K562 (cell line): ENCODE results near the gene VPS16. TPM values are rescaled to one million over a fixed set of nuclear protein-coding genes. Genes with fewer than 3 reads are reported as not detected.

Experiments used
- ATAC-seq: fragments of 200-7000 bp; cut with Tn5 transposase; 3 replicates; pipeline ENCODE4 v1.9.1; 2020; ENCODE audit warnings: moderate library complexity
- BruUV-seq: library from RNA; stranded (reverse); fragments of 400-500 nt; replicated peaks from 2 replicates; lab custom pipeline; 2021; lab: Mats Ljungman, UMichigan
- CTCF ChIA-PET: fragments of 300-600 bp; formaldehyde crosslinking; extraction: SDS; loops from one replicate; lab custom pipeline; 2021; ENCODE audit warnings: low intra/inter-chr PET ratio; lab: Yijun Ruan, JAX
- POLR2A ChIA-PET: fragments of 300-600, 350-650 bp; sonication (Branson Sonifier 250); formaldehyde crosslinking; extraction: SDS; loops from one replicate; lab custom pipeline; 2021; ENCODE audit warnings: antibody characterized with exemption, inconsistent platforms; lab: Yijun Ruan, JAX
- DNase-seq, 4 experiments: peaks; one replicate each; pipeline versions ENCODE4 v3.0.0 to v3.0.0-alpha.2; 2011 to 2018; ENCODE audit warnings: low spot score in 3 of 4, mixed read lengths in 3 of 4; ENCODE audit errors: extremely low read depth in 1 of 4
- FAIRE-seq: peaks from 2 replicates; lab custom pipeline; 2011; peaks lifted over from hg19 to GRCh38; lab: Jason Lieb, UNC
- H2AFZ ChIP-seq: 2 replicates; pipeline ENCODE4 v1.6.0; 2011; ENCODE audit warnings: low read depth, low read length, control low read depth, inconsistent platforms
- H3K27ac ChIP-seq: fragments of 200-600 bp; 3 replicates; pipeline ENCODE4 v1.8.0; 2011; ENCODE audit warnings: low read depth, mild to moderate bottlenecking, control low read depth, inconsistent platforms, low read length, moderate library complexity, mixed read lengths; ENCODE audit errors: extremely low read depth
- H3K27me3 ChIP-seq, 2 experiments: fragments of 300-600 bp in 1 of 2; 2 replicates in 1 of 2; 3 replicates in 1 of 2; pipeline versions ENCODE4 v1.6.0 to v1.8.0; 2011; ENCODE audit warnings: inconsistent platforms in 2 of 2, low read length in 2 of 2, mild to moderate bottlenecking in 1 of 2, mixed read lengths in 1 of 2, moderate library complexity in 1 of 2; ENCODE audit not compliant: control insufficient read depth in 2 of 2, insufficient read depth in 2 of 2
- H3K36me3 ChIP-seq: fragments of 300-600 bp; 3 replicates; pipeline ENCODE4 v1.8.0; 2011; ENCODE audit warnings: mild to moderate bottlenecking, low read length, inconsistent platforms; ENCODE audit not compliant: control insufficient read depth, insufficient read depth
- H3K4me1 ChIP-seq, 2 experiments: fragments of 200-600 bp in 1 of 2; replicated peaks in 1 of 2; 2 replicates in 1 of 2; 3 replicates in 1 of 2; pipeline versions ENCODE4 v1.5.1 to v1.8.0; 2011; ENCODE audit warnings: inconsistent platforms in 2 of 2, low read length in 2 of 2, mild to moderate bottlenecking in 1 of 2, mixed read lengths in 1 of 2, moderate library complexity in 1 of 2; ENCODE audit not compliant: control insufficient read depth in 2 of 2, insufficient read depth in 2 of 2
- H3K4me2 ChIP-seq: 2 replicates; pipeline ENCODE4 v1.6.1; 2011; ENCODE audit warnings: low read length, control low read depth, inconsistent platforms, mixed read lengths; ENCODE audit not compliant: insufficient read depth
- H3K4me3 ChIP-seq: fragments of 200-600 bp; sonication (generic), shearing (Covaris generic); 2 replicates; pipeline ENCODE4 v1.5.1; 2016; ENCODE audit warnings: control low read depth, inconsistent platforms
- H3K79me2 ChIP-seq: fragments of 200-600 bp; 3 replicates; pipeline ENCODE4 v1.8.0; 2011; ENCODE audit warnings: low read length, inconsistent platforms; ENCODE audit not compliant: control insufficient read depth, insufficient read depth
- H3K9ac ChIP-seq, 2 experiments: 2 replicates each; pipeline versions ENCODE4 v1.6.0 to v1.6.1; 2011; ENCODE audit warnings: low read depth in 2 of 2, low read length in 2 of 2, control low read depth in 1 of 2, inconsistent platforms in 1 of 2, mild to moderate bottlenecking in 1 of 2, mixed read lengths in 1 of 2; ENCODE audit not compliant: insufficient read depth in 1 of 2
- H3K9me1 ChIP-seq: one replicate; pipeline ENCODE4 v1.6.0; 2011; ENCODE audit warnings: inconsistent platforms, mild to moderate bottlenecking, low read length, moderate library complexity; ENCODE audit not compliant: control insufficient read depth, insufficient read depth
- H3K9me3 ChIP-seq: replicated peaks from 2 replicates; pipeline ENCODE4 v1.5.1; 2011; ENCODE audit warnings: low read depth, low read length, inconsistent platforms; ENCODE audit not compliant: control insufficient read depth, insufficient read depth
- H4K20me1 ChIP-seq: replicated peaks from 2 replicates; pipeline ENCODE4 v1.6.1; 2011; ENCODE audit warnings: low read length, inconsistent platforms, mixed read lengths; ENCODE audit not compliant: control insufficient read depth, insufficient read depth
- BRF1 ChIP-seq: IDR thresholded peaks from 3 replicates; pipeline ENCODE4 v1.6.1; 2011; ENCODE audit warnings: borderline replicate concordance, mild to moderate bottlenecking; ENCODE audit not compliant: insufficient read length; ENCODE audit errors: extremely low read depth
- C11orf30 ChIP-seq: fragments of 450-650 bp; IDR thresholded peaks from 2 replicates; pipeline ENCODE4 v1.6.1; 2016; ENCODE audit warnings: low read depth, mild to moderate bottlenecking
- CBX3 ChIP-seq, 2 experiments: IDR thresholded peaks; 1 replicate in 1 of 2; 2 replicates in 1 of 2; pipeline ENCODE4 v1.6.1; 2012; ENCODE audit warnings: inconsistent platforms in 2 of 2, low read length in 2 of 2, borderline replicate concordance in 1 of 2, control low read depth in 1 of 2
- CHD1 ChIP-seq: fragments of 200-600 bp; sonication (generic); IDR thresholded peaks from one replicate; pipeline ENCODE4 v1.6.1; 2012; ENCODE audit warnings: mild to moderate bottlenecking, moderate library complexity, low read length, inconsistent platforms
- EP300 ChIP-seq: IDR thresholded peaks from 2 replicates; pipeline ENCODE4 v1.6.1; 2012; ENCODE audit warnings: low read length, improper control_type of control experiment
- MAFG ChIP-seq: fragments of 450-650 bp; conservative IDR thresholded peaks from 2 replicates; pipeline ENCODE4 v1.6.1; 2016; ENCODE audit warnings: missing genetic modification characterization, missing compliant biosample characterization
- NR4A1 ChIP-seq, 2 experiments: fragments of 250-450 bp in 1 of 2; fragments of 450-650 bp in 1 of 2; sonication (Bioruptor Pico) in 1 of 2; IDR thresholded peaks; 2 replicates each; pipeline versions ENCODE4 v1.4.0 to v1.6.1; 2016 to 2020; ENCODE audit warnings: mild to moderate bottlenecking in 2 of 2, missing compliant biosample characterization in 1 of 2, missing genetic modification characterization in 1 of 2, moderate library complexity in 1 of 2
- PTRF ChIP-seq: fragments of 450-650 bp; IDR thresholded peaks from 2 replicates; pipeline ENCODE4 v1.6.1; 2016; ENCODE audit warnings: mild to moderate bottlenecking, missing genetic modification characterization, missing compliant biosample characterization
- RBBP5 ChIP-seq: fragments of 200-600 bp; sonication (generic); IDR thresholded peaks from 2 replicates; pipeline ENCODE4 v1.6.1; 2012; ENCODE audit warnings: borderline replicate concordance, mild to moderate bottlenecking, low read length, control low read depth, inconsistent platforms; ENCODE audit not compliant: insufficient read depth, poor library complexity, severe bottlenecking
- ZEB2 ChIP-seq: fragments of 450-650 bp; IDR thresholded peaks from 2 replicates; pipeline ENCODE4 v1.6.1; 2016
- ZNF316 ChIP-seq: fragments of 450-650 bp; IDR thresholded peaks from 2 replicates; pipeline ENCODE4 v1.6.1; 2016
- ZNF75A ChIP-seq: fragments of 450-650 bp; formaldehyde crosslinking; IDR thresholded peaks from 2 replicates; pipeline ENCODE4 v1.4.0; 2020; ENCODE audit warnings: mild to moderate bottlenecking
- WGBS: fragments of 100-300 bp; shearing (Covaris generic); methylation state at CpG from one replicate; pipeline ENCODE4 v1.1.6; 2016; ENCODE audit warnings: low coverage, mixed read lengths; ENCODE audit not compliant: insufficient coverage; ENCODE audit errors: missing lambda C conversion rate; 5-methylcytosine and 5-hydroxymethylcytosine counted together
- in situ Hi-C: fragments of 300-500 bp; cut with MboI; formaldehyde crosslinking; loops from 4 replicates; pipeline ENCODE4 v1.15.0; 2018; ENCODE audit warnings: inconsistent platforms, mixed read lengths
- intact Hi-C: fragments of 100-400 bp; cut with micrococcal nuclease; formaldehyde crosslinking; loops from 2 replicates; pipeline ENCODE4 v1.14.2; 2022
- polyA plus RNA-seq, 8 experiments: library from polyadenylated mRNA; depleted of rRNA in 4 of 8; stranded (reverse) in 5 of 8; unstranded in 3 of 8; fragments of >200 nt; fragmentation: Nextera tagmentation in 2 of 8; fragmentation: Illumina TruSeq in 1 of 8; extraction: Ambion mirVana in 2 of 8; extraction: Trizol in 1 of 8; gene quantifications; 2 replicates each; pipeline versions ENCODE4 v1.2.1 to v1.2.3, GENCODE V29; 2011 to 2014; ENCODE audit warnings: inconsistent platforms in 1 of 8, missing spikeins in 1 of 8
- total RNA-seq, 7 experiments: library from RNA; depleted of rRNA in 6 of 7; stranded (reverse); fragments of >200 nt in 6 of 7; fragmentation: Illumina TruSeq in 2 of 7; extraction: Trizol in 2 of 7; gene quantifications; 2 replicates each; pipeline versions ENCODE4 v1.2.1 to v1.2.3, GENCODE V29; 2011 to 2021; ENCODE audit warnings: low replicate concordance in 1 of 7
- TF ChIP-seq, protein P1 (sequence below): fragments of 450-650 bp; IDR thresholded peaks from 2 replicates; pipeline ENCODE4 v1.6.1; 2018; ENCODE audit warnings: mild to moderate bottlenecking, low read depth; ENCODE audit not compliant: partially characterized antibody
- TF ChIP-seq, protein P2 (sequence below): fragments of 250-450 bp; sonication (Bioruptor Pico); IDR thresholded peaks from 2 replicates; pipeline ENCODE4 v1.4.0; 2020; ENCODE audit warnings: borderline replicate concordance
- TF ChIP-seq, protein P3 (sequence below): fragments of 200-800 bp; sonication (Bioruptor generic); IDR thresholded peaks from 2 replicates; pipeline ENCODE4 v1.6.1; 2017; ENCODE audit warnings: missing genetic modification characterization, missing compliant biosample characterization
- TF ChIP-seq, protein P4 (sequence below): sonication (generic); formaldehyde crosslinking; IDR thresholded peaks from 2 replicates; pipeline ENCODE4 v1.9.0; 2022; ENCODE audit warnings: mild to moderate bottlenecking, missing genetic modification reagents

Gene VPS16
- total and polyA plus RNA-seq, 9 of the 15 experiments (the other 6 are each of a cell fraction or from before 2014, with no cell fraction given) = 6.8 to 24.7 (median 14.0) TPM

DNA sequence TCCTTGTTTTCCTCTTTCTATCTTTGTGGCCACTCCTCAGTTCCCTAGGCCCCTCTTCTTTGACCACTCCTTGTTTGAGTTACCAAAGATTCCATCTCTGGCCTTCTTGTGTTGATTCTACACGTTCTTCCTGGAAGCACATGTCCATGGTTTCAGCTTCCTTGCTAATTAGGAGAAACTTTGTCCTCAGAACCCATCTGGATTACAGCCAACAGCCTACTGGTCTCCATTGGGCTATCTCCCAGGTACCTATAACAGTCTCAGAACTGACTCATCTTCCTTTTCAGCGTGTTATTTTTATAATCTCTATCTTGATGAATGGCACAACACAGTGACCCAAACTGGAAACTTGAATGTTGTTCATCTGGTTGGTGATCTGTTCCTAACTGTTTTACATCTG lies 50.2 kb downstream of the VPS16 start (continued):
- no peak for TF ChIP-seq BRF1
- TF ChIP-seq ZNF75A (CRISPR knock-in tag) = no peak
- TF ChIP-seq CHD1 = no peak
- TF ChIP-seq PTRF = no peak
- TF ChIP-seq, protein P1, sequence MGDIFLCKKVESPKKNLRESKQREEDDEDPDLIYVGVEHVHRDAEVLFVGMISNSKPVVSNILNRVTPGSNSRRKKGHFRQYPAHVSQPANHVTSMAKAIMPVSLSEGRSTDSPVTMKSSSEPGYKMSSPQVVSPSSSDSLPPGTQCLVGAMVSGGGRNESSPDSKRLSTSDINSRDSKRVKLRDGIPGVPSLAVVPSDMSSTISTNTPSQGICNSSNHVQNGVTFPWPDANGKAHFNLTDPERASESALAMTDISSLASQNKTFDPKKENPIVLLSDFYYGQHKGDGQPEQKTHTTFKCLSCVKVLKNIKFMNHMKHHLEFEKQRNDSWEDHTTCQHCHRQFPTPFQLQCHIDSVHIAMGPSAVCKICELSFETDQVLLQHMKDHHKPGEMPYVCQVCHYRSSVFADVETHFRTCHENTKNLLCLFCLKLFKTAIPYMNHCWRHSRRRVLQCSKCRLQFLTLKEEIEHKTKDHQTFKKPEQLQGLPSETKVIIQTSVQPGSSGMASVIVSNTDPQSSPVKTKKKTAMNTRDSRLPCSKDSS = no peak
- TF ChIP-seq ZEB2 = peak; percentile 40; the same call in 1 of the 2 replicates
- TF ChIP-seq NR4A1 (CRISPR knock-in tag; IDR thresholded peaks at IDR 0.05) = no peak
- no peak for TF ChIP-seq NR4A1 (tag; IDR thresholded peaks at IDR 0.05)
- TF ChIP-seq, all 486 proteins: peak for 24

DNA sequence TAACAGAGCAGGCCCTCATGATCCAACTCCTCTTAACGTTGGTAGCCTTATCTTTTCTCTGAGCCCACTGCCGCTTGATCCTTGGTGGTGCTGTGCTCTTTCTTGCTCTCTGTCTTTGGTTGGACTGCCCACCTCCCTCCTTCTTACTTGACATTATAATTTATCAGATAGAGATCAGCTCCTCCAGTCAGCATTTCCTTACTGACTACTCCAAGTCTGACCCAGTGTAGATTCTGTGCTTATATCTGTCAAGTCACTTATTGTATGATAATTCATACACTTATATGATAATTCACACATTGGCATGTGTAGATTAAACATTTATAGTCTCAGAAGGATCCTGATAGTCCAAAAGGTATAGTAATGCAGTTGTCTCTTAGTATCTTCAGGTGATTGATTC lies 50.8 kb downstream of the VPS16 start:
- H3K27me3 ChIP-seq = no peaks in the 10 kb centered on the region
- no TSS peak for BruUV-seq
- peaks cover 10% of the 10 kb centered on the region for H3K36me3 ChIP-seq
- no peak overlapping the region for H2AFZ ChIP-seq
- WGBS = 5% methylated on average over 2 of the region's 2 CpGs
- H3K9ac ChIP-seq = peak overlapping the region in 1 of 2 experiments; percentile 45; a peak in 1 of 4 replicates
- intact Hi-C loops = no loop called here
- no peaks in the 10 kb centered on the region for H4K20me1 ChIP-seq
- in situ Hi-C loops = no loop called here
- ChIA-PET POLR2A (no interaction called here), CTCF (no interaction called here)
- no peak overlapping the region for H3K4me3 ChIP-seq
- H3K9me1 ChIP-seq = peaks cover 3% of the 10 kb centered on the region
- H3K4me2 ChIP-seq = peak overlapping the region; percentile 61
- peak overlapping the region; percentile 71 for H3K27ac ChIP-seq
- peaks cover 3% of the 10 kb centered on the region; the same call in 1 of the 2 replicates for H3K9me3 ChIP-seq
- DNase-seq (peak in 1 of 4 experiments; percentile 27), FAIRE-seq (peak; percentile 72), ATAC-seq (peak; percentile 52)
- peaks cover 92% of the 10 kb centered on the region for H3K79me2 ChIP-seq
- peaks cover 8 to 35% of the 10 kb centered on the region in 2 experiments for H3K4me1 ChIP-seq
- TF ChIP-seq RBBP5 (no peak), CBX3 (IDR thresholded peaks at IDR 0.05; ENCODE audit: borderline replicate concordance in 1 of 2, low read length in 2 of 2) (no peak), EP300 (no peak), C11orf30 (peak; percentile 53), MAFG (0 out of 2 replicates have a peak, but pooled peaks have one; percentile 9), ZNF316 (peak; percentile 69)
- TF ChIP-seq, protein P2, sequence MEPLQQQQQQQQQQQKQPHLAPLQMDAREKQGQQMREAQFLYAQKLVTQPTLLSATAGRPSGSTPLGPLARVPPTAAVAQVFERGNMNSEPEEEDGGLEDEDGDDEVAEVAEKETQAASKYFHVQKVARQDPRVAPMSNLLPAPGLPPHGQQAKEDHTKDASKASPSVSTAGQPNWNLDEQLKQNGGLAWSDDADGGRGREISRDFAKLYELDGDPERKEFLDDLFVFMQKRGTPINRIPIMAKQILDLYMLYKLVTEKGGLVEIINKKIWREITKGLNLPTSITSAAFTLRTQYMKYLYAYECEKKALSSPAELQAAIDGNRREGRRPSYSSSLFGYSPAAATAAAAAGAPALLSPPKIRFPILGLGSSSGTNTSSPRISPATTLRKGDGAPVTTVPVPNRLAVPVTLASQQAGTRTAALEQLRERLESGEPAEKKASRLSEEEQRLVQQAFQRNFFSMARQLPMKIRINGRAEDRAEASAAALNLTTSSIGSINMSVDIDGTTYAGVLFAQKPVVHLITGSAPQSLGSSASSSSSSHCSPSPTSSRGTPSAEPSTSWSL (CRISPR knock-in tag) = no peak
- TF ChIP-seq, protein P3, sequence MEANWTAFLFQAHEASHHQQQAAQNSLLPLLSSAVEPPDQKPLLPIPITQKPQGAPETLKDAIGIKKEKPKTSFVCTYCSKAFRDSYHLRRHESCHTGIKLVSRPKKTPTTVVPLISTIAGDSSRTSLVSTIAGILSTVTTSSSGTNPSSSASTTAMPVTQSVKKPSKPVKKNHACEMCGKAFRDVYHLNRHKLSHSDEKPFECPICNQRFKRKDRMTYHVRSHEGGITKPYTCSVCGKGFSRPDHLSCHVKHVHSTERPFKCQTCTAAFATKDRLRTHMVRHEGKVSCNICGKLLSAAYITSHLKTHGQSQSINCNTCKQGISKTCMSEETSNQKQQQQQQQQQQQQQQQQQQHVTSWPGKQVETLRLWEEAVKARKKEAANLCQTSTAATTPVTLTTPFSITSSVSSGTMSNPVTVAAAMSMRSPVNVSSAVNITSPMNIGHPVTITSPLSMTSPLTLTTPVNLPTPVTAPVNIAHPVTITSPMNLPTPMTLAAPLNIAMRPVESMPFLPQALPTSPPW (CRISPR knock-in tag) = 0 out of 2 replicates have a peak, but pooled peaks have one; percentile 14
- TF ChIP-seq, protein P4, sequence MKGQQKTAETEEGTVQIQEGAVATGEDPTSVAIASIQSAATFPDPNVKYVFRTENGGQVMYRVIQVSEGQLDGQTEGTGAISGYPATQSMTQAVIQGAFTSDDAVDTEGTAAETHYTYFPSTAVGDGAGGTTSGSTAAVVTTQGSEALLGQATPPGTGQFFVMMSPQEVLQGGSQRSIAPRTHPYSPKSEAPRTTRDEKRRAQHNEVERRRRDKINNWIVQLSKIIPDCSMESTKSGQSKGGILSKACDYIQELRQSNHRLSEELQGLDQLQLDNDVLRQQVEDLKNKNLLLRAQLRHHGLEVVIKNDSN (CRISPR knock-in tag) = no peak
